Gastrocnemius medialis (tissue), 4 donors: ENCODE results near the gene HLA-C.

ENCODE experiments used
- CTCF ChIP-seq, 5 experiments: fragments of 450-650 bp in 3 of 5; fragments of 200-600 bp in 2 of 5; sonication (generic) in 2 of 5; IDR thresholded peaks in 4 of 5; conservative IDR thresholded peaks in 1 of 5; 1 replicate in 4 of 5; 2 replicates in 1 of 5; pipeline ENCODE4 v1.5.1; 2016 to 2019; ENCODE audit warnings: antibody characterized with exemption in 5 of 5, mild to moderate bottlenecking in 3 of 5, moderate library complexity in 3 of 5
- POLR2A ChIP-seq, 2 donors: fragments of 450-650 bp; IDR thresholded peaks; one replicate each; pipeline ENCODE4 v1.6.1; 2017; ENCODE audit warnings: antibody characterized with exemption in 2 of 2, mild to moderate bottlenecking in 2 of 2, moderate library complexity in 2 of 2

- no peak for TF ChIP-seq CTCF (IDR thresholded peaks at IDR 0.05 in 4 of 5, conservative IDR thresholded peaks at IDR 0.05 in 1 of 5)
- TF ChIP-seq POLR2A (IDR thresholded peaks at IDR 0.05), result no peak
Measured at GRCh38 chr6:31294056-31294455, 22.2 kb upstream of the HLA-C start.
